IMR-90 (cell line): ENCODE measurements around the gene PBX4. TPM values are rescaled to one million over a fixed set of nuclear protein-coding genes. Genes with fewer than 3 reads are reported as not detected.

ENCODE experiments used
- ATAC-seq: fragments of 200-7000 bp; cut with Tn5 transposase; 2 replicates; pipeline ENCODE4 v1.9.1; 2020; ENCODE audit warnings: low read depth, mild to moderate bottlenecking, moderate library complexity
- BruUV-seq: library from RNA; stranded (reverse); fragments of 400-500 nt; replicated peaks from 2 replicates; lab custom pipeline; 2021; lab: Mats Ljungman, UMichigan
- CTCF ChIA-PET: fragments of 300-600 bp; formaldehyde crosslinking; extraction: SDS; loops from one replicate; lab custom pipeline; 2021; ENCODE audit warnings: antibody characterized with exemption; lab: Yijun Ruan, JAX
- POLR2A ChIA-PET: fragments of 300-600 bp; sonication (Branson Sonifier 250); formaldehyde crosslinking; loops from one replicate; lab custom pipeline; 2022; ENCODE audit warnings: antibody characterized with exemption; ENCODE audit not compliant: unreplicated experiment; lab: Charles Lee
- DNase-seq: peaks from one replicate; pipeline ENCODE4 v3.0.0; 2013
- H2AFZ ChIP-seq: replicated peaks from 2 replicates; pipeline ENCODE3; 2013; ENCODE audit warnings: low read length, mild to moderate bottlenecking; ENCODE audit not compliant: poor library complexity
- H2AK5ac ChIP-seq: 2 replicates; pipeline ENCODE4 v1.6.1; 2013; ENCODE audit warnings: low read depth, low read length, inconsistent platforms
- H2AK9ac ChIP-seq: replicated peaks from 2 replicates; pipeline ENCODE3; 2013; ENCODE audit warnings: mild to moderate bottlenecking, low read depth, low read length, moderate library complexity; ENCODE audit not compliant: poor library complexity
- H2BK120ac ChIP-seq: 2 replicates; pipeline ENCODE4 v1.6.1; 2013; ENCODE audit warnings: low read depth, low read length, inconsistent platforms
- H2BK15ac ChIP-seq: 3 replicates; pipeline ENCODE4 v1.6.1; 2013; ENCODE audit warnings: low read depth, low read length, inconsistent platforms
- H2BK20ac ChIP-seq: 2 replicates; pipeline ENCODE4 v1.6.1; 2013; ENCODE audit warnings: low read depth, mild to moderate bottlenecking, inconsistent platforms, low read length, moderate library complexity
- H2BK5ac ChIP-seq: 2 replicates; pipeline ENCODE4 v1.6.1; 2013; ENCODE audit warnings: mild to moderate bottlenecking, low read depth, low read length, inconsistent platforms; ENCODE audit not compliant: poor library complexity, severe bottlenecking
- H3K14ac ChIP-seq: replicated peaks from 2 replicates; pipeline ENCODE4 v1.6.1; 2013; ENCODE audit warnings: low read depth, low read length, inconsistent platforms
- H3K18ac ChIP-seq: 2 replicates; pipeline ENCODE4 v1.6.1; 2013; ENCODE audit warnings: low read depth, low read length, control low read depth
- H3K23ac ChIP-seq: 2 replicates; pipeline ENCODE4 v1.6.1; 2013; ENCODE audit warnings: low read depth, low read length, inconsistent platforms
- H3K27ac ChIP-seq: 2 replicates; pipeline ENCODE4 v1.5.1; 2013; ENCODE audit warnings: mild to moderate bottlenecking, control low read depth, low read length; ENCODE audit not compliant: insufficient read depth
- H3K27me3 ChIP-seq: 2 replicates; pipeline ENCODE4 v1.6.1; 2013; ENCODE audit warnings: low read length; ENCODE audit not compliant: control insufficient read depth, insufficient read depth
- H3K36me3 ChIP-seq: 2 replicates; pipeline ENCODE4 v1.6.1; 2013; ENCODE audit warnings: low read length, mixed read lengths; ENCODE audit not compliant: control insufficient read depth, insufficient read depth
- H3K4ac ChIP-seq: 2 replicates; pipeline ENCODE4 v1.6.1; 2013; ENCODE audit warnings: low read depth, low read length, inconsistent platforms
- H3K4me1 ChIP-seq: 2 replicates; pipeline ENCODE4 v1.6.1; 2013; ENCODE audit warnings: low read length, mixed read lengths; ENCODE audit not compliant: control insufficient read depth, insufficient read depth
- H3K4me2 ChIP-seq: 2 replicates; pipeline ENCODE4 v1.6.1; 2013; ENCODE audit warnings: low read depth, mild to moderate bottlenecking, control low read depth, low read length, moderate library complexity
- H3K4me3 ChIP-seq: 2 replicates; pipeline ENCODE4 v1.5.1; 2013; ENCODE audit warnings: low read depth, mild to moderate bottlenecking, control low read depth, low read length, moderate library complexity; ENCODE audit not compliant: insufficient read depth
- H3K56ac ChIP-seq: 2 replicates; pipeline ENCODE4 v1.6.1; 2013; ENCODE audit warnings: low read length, inconsistent platforms; ENCODE audit not compliant: insufficient read depth; ENCODE audit errors: extremely low read depth
- H3K79me1 ChIP-seq, 2 experiments: 2 replicates each; pipeline ENCODE4 v1.6.1; 2013; ENCODE audit warnings: low read length in 2 of 2, inconsistent platforms in 1 of 2, low read depth in 1 of 2
- H3K9ac ChIP-seq: 2 replicates; pipeline ENCODE4 v1.6.1; 2013; ENCODE audit warnings: low read depth, low read length, control low read depth
- H3K9me1 ChIP-seq: 2 replicates; pipeline ENCODE4 v1.6.1; 2013; ENCODE audit warnings: low read length, inconsistent platforms; ENCODE audit not compliant: insufficient read depth
- H3K9me3 ChIP-seq: 2 replicates; pipeline ENCODE4 v1.6.1; 2013; ENCODE audit warnings: low read length; ENCODE audit not compliant: control insufficient read depth, insufficient read depth
- H4K20me1 ChIP-seq: 2 replicates; pipeline ENCODE4 v1.6.1; 2013; ENCODE audit warnings: low read length, inconsistent platforms; ENCODE audit not compliant: insufficient read depth
- H4K5ac ChIP-seq: 2 replicates; pipeline ENCODE4 v1.6.1; 2013; ENCODE audit warnings: mild to moderate bottlenecking, low read depth, low read length, control low read depth
- H4K8ac ChIP-seq, 2 experiments: 2 replicates each; pipeline ENCODE4 v1.6.1; 2013; ENCODE audit warnings: low read depth in 2 of 2, low read length in 2 of 2, control low read depth in 1 of 2, inconsistent platforms in 1 of 2
- H4K91ac ChIP-seq: 2 replicates; pipeline ENCODE4 v1.6.1; 2013; ENCODE audit warnings: low read depth, low read length, inconsistent platforms; ENCODE audit not compliant: insufficient read depth
- CTCF ChIP-seq: conservative IDR thresholded peaks from 2 replicates; pipeline ENCODE4 v1.5.1; 2012; ENCODE audit warnings: mild to moderate bottlenecking, low read depth, low read length, improper control_type of control experiment
- FOS ChIP-seq: fragments of 150-350 bp; IDR thresholded peaks from 2 replicates; pipeline ENCODE4 v1.6.1; 2016; ENCODE audit warnings: low read depth, low read length
- MAZ ChIP-seq: IDR thresholded peaks from 2 replicates; pipeline ENCODE4 v1.6.1; 2012; ENCODE audit warnings: low read depth, mild to moderate bottlenecking, low read length, improper control_type of control experiment, moderate library complexity, borderline replicate concordance
- MXI1 ChIP-seq: IDR thresholded peaks from 2 replicates; pipeline ENCODE4 v1.6.1; 2012; ENCODE audit warnings: low read depth, mild to moderate bottlenecking, low read length, moderate library complexity, borderline replicate concordance
- RCOR1 ChIP-seq: IDR thresholded peaks from 2 replicates; pipeline ENCODE4 v1.6.1; 2012; ENCODE audit warnings: mild to moderate bottlenecking, low read length, improper control_type of control experiment; ENCODE audit not compliant: insufficient replicate concordance
- WGBS, 2 experiments: methylation state at CpG; one replicate each; pipeline versions ENCODE4 v1.1.5 to v1.1.7; 2013; ENCODE audit warnings: missing lambda C conversion rate in 2 of 2; ENCODE audit not compliant: insufficient read length in 1 of 2; ENCODE audit errors: extremely low coverage in 2 of 2; 5-methylcytosine and 5-hydroxymethylcytosine counted together
- dilution Hi-C: fragments of 300-500 bp; cut with HindIII; formaldehyde crosslinking; loops from one replicate; pipeline ENCODE4 v1.14.3; 2018; ENCODE audit warnings: low sequenced_read_pairs; ENCODE audit not compliant: unreplicated experiment
- in situ Hi-C: fragments of 300-500 bp; cut with MboI; formaldehyde crosslinking; loops from 3 replicates; pipeline ENCODE4 v1.14.3; 2019; ENCODE audit warnings: low sequenced_read_pairs, inconsistent platforms, mixed read lengths
- intact Hi-C: fragments of 100-400 bp; cut with micrococcal nuclease; formaldehyde crosslinking; loops from 2 replicates; pipeline ENCODE4 v1.10.0; 2022
- polyA plus RNA-seq, 3 experiments: library from polyadenylated mRNA; depleted of rRNA; stranded (reverse); fragments of >200 nt; gene quantifications; 2 replicates each; pipeline ENCODE4 v1.2.3, GENCODE V29; 2012; ENCODE audit warnings: low replicate concordance in 1 of 3
- total RNA-seq: library from RNA; depleted of rRNA; stranded (reverse); fragments of >200 nt; gene quantifications from 2 replicates; pipeline ENCODE4 v1.2.3, GENCODE V29; 2012

The PBX4 gene
- total and polyA plus RNA-seq, 2 of the 4 experiments (the other 2 are of a cell fraction), result 0.90 to 2.9 TPM

- H2BK120ac ChIP-seq, result no peak overlapping the region
These were observed 71.7 kb downstream of the PBX4 start for GRCh38 chr19:19546751-19547162.

More at GRCh38 chr19:19546751-19547162, 71.7 kb downstream of the PBX4 start:
- in situ Hi-C loops (loop anchor here (25.0 kb wide), 1 partner anchor 416 kb away; no protein-coding TSS in a partner anchor), dilution Hi-C loops (no loop called here), intact Hi-C loops (no loop called here)
- Histone ChIP-seq H3K27me3 (peaks cover 12% of the 10 kb centered on the region; the same call in 1 of the 2 replicates), H3K23ac (no peak overlapping the region), H2AK5ac (no peak overlapping the region), H3K18ac (no peak overlapping the region), H3K9me3 (no peaks in the 10 kb centered on the region), H2BK20ac (no peak overlapping the region), H3K9ac (no peak overlapping the region), H3K4me3 (no peak overlapping the region), H4K5ac (no peak overlapping the region), H2BK5ac (no peak overlapping the region), H3K56ac (no peak overlapping the region), H3K27ac (no peak overlapping the region), H2BK15ac (no peak overlapping the region), H2AK9ac (peak overlapping the region; percentile 42), H3K14ac (no peak overlapping the region), H3K4ac (no peak overlapping the region), H3K79me1 (no peaks in the 10 kb centered on the region), H3K36me3 (no peaks in the 10 kb centered on the region), H4K20me1 (no peaks in the 10 kb centered on the region; the same call in 1 of the 2 replicates), H3K9me1 (no peaks in the 10 kb centered on the region), H2AFZ (no peak overlapping the region), H3K4me2 (no peak overlapping the region), H4K91ac (no peak overlapping the region), H4K8ac (no peak overlapping the region), H3K4me1 (no peaks in the 10 kb centered on the region)
- no peak for ATAC-seq
- no TSS peak for BruUV-seq
- 35% methylated on average over 2 of the region's 19 CpGs; no CpG with 5 or more reads in 1 of the 2 experiments for WGBS, 2 experiments
- no peak for DNase-seq
- ChIA-PET POLR2A (no interaction called here), CTCF (no interaction called here)
- no peak for TF ChIP-seq MAZ
- TF ChIP-seq CTCF, result no peak
- TF ChIP-seq RCOR1, result no peak
- TF ChIP-seq FOS, result no peak
- TF ChIP-seq MXI1, result no peak
